Transverse colon (tissue), 4 donors: Measurements from ENCODE around the gene TRPM4.

ENCODE experiments used
- CTCF ChIP-seq, 5 experiments: fragments of 200-600 bp in 3 of 5; fragments of 450-650 bp in 2 of 5; sonication (generic) in 3 of 5; IDR thresholded peaks; 1 replicate in 2 of 5; 2 replicates in 3 of 5; pipeline ENCODE4 v1.5.1; 2016 to 2017; ENCODE audit warnings: antibody characterized with exemption in 5 of 5, inconsistent platforms in 3 of 5, mild to moderate bottlenecking in 2 of 5, moderate library complexity in 1 of 5
- POLR2A ChIP-seq: fragments of 450-650 bp; IDR thresholded peaks from one replicate; pipeline ENCODE4 v1.6.1; 2016; ENCODE audit warnings: antibody characterized with exemption, mild to moderate bottlenecking, moderate library complexity
- POLR2AphosphoS5 ChIP-seq, 3 donors: sonication (generic); formaldehyde crosslinking; IDR thresholded peaks; one replicate each; pipeline ENCODE4 v1.6.1; 2016; ENCODE audit warnings: antibody characterized with exemption in 3 of 3

- TF ChIP-seq CTCF (IDR thresholded peaks at IDR 0.05) (no peak), POLR2A (no peak), POLR2AphosphoS5 (IDR thresholded peaks at IDR 0.05) (no peak)
Observed at GRCh38 chr19:49149652-49150105, 7.9 kb upstream of the TRPM4 start.
